DMS114 treated with DMSO at 0.1 percent for 48 hours (cell line): Measurements from ENCODE around the gene UBFD1.
"Not testable (repeated sequence)": the region's sequence is repeated elsewhere in the genome, so short reads cannot be mapped to it uniquely, and the experiment has no call there.

Source experiments
- DNase-seq: peaks from one replicate; lab custom pipeline; 2025; ENCODE audit not compliant: unreplicated experiment; lab: John Stamatoyannopoulos, UW

The UBFD1 gene

DNA sequence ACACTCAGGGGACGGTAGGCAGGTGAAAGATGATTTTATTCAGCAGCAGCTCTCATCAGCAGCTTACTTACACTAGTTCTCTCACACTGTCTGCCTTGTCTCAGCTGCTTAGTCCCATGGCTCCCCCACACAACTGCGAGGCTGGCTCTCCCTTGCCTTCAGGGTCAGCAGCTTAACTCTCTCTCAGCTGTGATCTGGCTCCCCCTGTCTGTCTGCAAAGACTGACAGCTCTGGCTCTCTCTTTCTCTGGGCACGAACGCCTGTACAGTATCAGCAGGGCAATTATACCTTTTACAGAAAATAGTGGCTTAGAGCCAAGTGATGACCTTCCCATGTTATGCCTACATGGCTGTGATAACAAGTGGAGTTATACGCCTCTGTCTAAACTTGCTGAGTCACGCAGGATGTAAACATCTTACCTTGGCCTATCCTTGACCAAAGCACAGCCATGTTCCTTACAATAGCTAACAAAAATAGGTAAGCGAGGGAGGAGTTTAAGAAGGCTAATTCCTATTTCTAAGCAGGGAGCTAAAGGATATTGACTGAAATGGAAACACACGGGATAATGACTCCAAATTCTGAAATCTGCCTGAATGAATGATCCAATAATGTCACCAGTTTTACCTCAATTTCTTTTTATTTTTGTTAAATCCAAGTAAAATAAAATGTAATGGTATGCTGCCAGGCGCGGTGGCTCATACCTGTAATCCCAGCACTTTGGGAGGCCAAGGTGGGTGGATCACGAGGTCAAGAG is 39.7 kb downstream of the UBFD1 start:
- no peak for DNase-seq

DNA sequence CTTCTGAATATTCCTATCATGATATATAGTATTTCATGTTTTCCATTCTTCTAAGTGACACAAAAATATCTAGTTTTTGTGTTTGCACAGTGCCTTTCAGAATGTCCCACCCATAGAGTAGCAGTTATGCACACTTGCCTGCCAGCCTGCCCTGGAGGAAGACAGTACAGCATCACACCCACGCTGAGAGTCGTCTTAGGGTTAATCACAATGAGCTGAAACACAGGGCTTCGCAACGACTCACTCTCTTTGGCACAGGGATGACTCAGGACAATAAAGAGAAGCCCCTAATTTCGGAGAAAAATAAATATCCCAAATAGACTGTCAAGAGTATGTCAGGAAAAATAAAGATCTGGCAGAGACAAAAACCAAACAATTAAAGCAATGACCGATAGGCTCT is 50.2 kb downstream of the UBFD1 start:
- no peak for DNase-seq

DNA sequence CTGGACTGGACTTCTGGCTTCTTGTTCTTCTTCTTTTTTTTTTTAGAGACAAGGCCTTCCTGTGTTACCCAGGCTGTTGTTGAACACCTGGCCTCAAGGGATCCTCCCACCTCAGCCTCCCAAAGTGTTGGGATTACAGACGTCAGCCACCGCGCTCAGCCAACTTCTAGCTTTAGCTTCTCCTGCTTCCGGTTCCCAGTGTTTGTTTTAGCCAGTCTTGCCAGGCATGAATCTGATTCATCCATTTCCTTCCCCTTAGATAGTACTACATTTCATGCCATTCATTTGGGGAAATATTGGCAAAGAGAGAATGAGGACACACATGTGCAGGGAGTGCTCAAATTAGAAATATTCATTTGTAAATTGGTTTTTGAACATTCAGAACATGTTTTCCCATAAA is 50.7 kb downstream of the UBFD1 start:
- no peak for DNase-seq

DNA sequence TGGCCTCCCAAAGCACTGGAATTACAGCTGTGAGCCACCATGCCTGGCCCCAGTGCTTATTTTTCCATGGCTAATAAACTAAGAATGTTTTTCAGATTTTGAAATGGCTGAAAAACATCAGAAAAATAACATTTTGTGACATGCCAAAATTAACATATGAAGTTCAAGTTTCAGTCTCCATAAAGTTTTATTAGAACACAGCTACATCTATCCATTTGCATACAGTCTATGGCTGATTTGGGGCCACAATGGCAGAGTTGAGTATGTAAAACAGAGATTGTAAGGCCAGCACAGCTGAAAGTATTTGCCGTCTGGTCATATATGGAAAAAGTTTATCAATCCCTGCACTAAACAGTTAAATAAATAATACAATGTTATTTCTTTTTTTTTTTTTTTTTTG is 52.4 kb downstream of the UBFD1 start:
- DNase-seq, result no peak

DNA sequence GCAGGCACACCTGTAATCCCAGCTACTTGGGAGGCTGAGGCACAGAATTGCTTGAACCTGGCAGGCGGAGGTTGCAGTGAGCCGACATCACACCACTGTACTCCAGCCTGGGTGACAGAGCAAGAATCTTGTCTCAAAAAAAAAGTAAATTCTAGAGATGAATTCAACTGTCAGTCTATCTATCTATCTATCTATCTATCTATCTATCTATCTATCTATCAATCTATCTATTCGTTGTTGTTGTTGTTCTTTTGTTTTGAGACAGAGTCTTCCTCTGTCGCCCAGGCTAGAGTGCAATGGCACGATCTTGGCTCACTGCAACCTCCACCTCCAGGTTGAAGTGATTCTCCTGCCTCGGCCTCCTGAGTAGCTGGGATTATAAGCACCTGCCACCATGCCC is 53.4 kb downstream of the UBFD1 start:
- not testable (repeated sequence) for DNase-seq

DNA sequence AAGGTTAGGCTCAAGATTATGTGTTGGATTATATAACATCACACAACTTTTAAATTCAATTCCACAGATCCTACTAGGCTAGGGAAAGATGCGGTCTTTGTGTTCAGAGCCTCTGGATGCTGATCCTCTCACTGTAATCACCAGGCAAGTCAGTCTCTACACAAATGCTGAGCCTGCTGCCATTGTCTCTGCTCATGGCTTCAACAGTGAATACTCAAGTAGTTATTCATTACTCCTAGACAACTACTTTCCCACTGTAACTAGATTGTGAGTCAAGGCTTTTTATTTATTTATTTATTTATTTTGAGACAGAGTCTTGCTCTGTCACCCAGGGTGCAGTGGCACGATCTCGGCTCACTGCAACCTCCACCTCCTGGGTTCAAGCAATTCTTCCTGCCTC is 54.4 kb downstream of the UBFD1 start:
- DNase-seq, result no peak

DNA sequence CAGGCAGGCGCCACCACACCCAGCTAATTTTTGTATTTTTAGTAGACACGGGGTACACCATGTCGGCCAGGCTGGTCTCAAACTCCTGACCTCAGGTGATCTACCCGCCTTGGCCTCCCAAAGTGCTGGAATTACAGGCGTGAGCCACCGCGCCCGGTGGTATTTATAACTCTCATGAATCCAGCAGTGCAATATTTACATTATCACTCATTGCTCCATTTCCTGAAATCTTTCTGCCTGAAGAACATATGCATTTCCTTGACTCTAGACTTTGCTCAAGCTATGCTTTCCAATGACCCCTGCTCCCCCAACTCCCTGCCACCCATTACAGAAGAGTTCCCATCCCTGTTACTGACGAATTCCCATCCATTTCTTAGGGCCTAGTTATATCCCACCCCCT is 58.3 kb downstream of the UBFD1 start:
- DNase-seq, result no peak
